ENCODE measurements around the gene SERPINF2.
"Not testable (repeated sequence)": the region's sequence is repeated elsewhere in the genome, so short reads cannot be mapped to it uniquely, and the experiment has no call there.

Gene SERPINF2

GRCh38 chr17:1793447-1793806, 50.8 kb downstream of the SERPINF2 start:
- no peak for TF ChIP-seq CTCF (IDR thresholded peaks at IDR 0.05; ENCODE audit: insufficient read depth, low read depth, low read length, missing control alignments)
- no peak for DNase-seq (ENCODE audit: low read depth)
- H3K4me3 ChIP-seq (ENCODE audit: low read depth, low read length): no peak overlapping the region

- no peak for DNase-seq (ENCODE audit: low read depth)
- no peak overlapping the region for H3K4me3 ChIP-seq (ENCODE audit: low read depth, low read length)
- no peak for TF ChIP-seq CTCF (IDR thresholded peaks at IDR 0.05; ENCODE audit: insufficient read depth, low read depth, low read length, missing control alignments)
Measured at GRCh38 chr17:1796800-1797199, 54.1 kb downstream of the SERPINF2 start.

GRCh38 chr17:1797323-1797722, 54.7 kb downstream of the SERPINF2 start:
- TF ChIP-seq CTCF (IDR thresholded peaks at IDR 0.05; ENCODE audit: insufficient read depth, low read depth, low read length, missing control alignments): no peak
- no peak overlapping the region for H3K4me3 ChIP-seq (ENCODE audit: low read depth, low read length)
- no peak for DNase-seq (ENCODE audit: low read depth)

- H3K4me3 ChIP-seq (ENCODE audit: low read depth, low read length): not testable (repeated sequence)
Measured at GRCh38 chr17:1797846-1798245, 55.2 kb downstream of the SERPINF2 start.

GRCh38 chr17:1800240-1800639, 57.6 kb downstream of the SERPINF2 start:
- no peak for DNase-seq (ENCODE audit: low read depth)
- H3K4me3 ChIP-seq (ENCODE audit: low read depth, low read length): no peak overlapping the region
- TF ChIP-seq CTCF (IDR thresholded peaks at IDR 0.05; ENCODE audit: insufficient read depth, low read depth, low read length, missing control alignments): no peak

More at GRCh38 chr17:1797846-1798245, 55.2 kb downstream of the SERPINF2 start:
- DNase-seq (ENCODE audit: low read depth): not testable (repeated sequence)

- H3K4me3 ChIP-seq (ENCODE audit: low read depth, low read length): no peak overlapping the region
- TF ChIP-seq CTCF (IDR thresholded peaks at IDR 0.05; ENCODE audit: insufficient read depth, low read depth, low read length, missing control alignments): no peak
- DNase-seq (ENCODE audit: low read depth): no peak
Measured at GRCh38 chr17:1800712-1801111, 58.0 kb downstream of the SERPINF2 start.

GRCh38 chr17:1802429-1802828, 59.8 kb downstream of the SERPINF2 start:
- no peak overlapping the region for H3K4me3 ChIP-seq (ENCODE audit: low read depth, low read length)
- no peak for TF ChIP-seq CTCF (IDR thresholded peaks at IDR 0.05; ENCODE audit: insufficient read depth, low read depth, low read length, missing control alignments)

More at GRCh38 chr17:1802429-1802828, 59.8 kb downstream of the SERPINF2 start:
- no peak for DNase-seq (ENCODE audit: low read depth)
